Measurements from ENCODE around the gene OR9A2. TPM values are rescaled to one million over a fixed set of nuclear protein-coding genes. Genes with fewer than 3 reads are reported as not detected.

OR9A2 gene
- total RNA-seq, 1 experiment from 2014 or later: not detected

DNA sequence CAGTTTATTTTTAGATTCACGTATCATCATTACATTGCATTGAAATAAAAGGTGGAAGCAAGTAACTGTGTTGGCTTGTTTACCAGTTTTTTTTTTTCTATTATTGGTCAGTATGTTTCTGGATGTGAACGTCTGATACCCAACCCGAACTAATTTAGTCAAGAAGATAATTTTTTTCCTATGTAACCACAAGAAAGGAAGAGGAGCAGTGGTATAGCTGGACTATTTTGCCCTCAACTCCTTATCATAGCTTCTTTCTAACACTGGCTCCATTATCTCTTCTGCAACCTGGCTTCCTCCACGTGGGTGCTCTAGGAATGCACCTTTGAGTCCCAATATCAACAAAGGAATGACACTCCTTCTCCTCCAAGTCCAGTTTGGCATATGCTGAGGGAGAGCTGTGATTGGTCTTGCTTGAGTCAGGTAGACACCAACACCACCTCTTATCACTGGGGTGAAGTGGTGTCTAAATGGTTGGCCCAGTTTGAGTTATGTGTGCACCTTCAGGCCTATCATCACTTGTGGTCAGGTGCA is 29.4 kb downstream of the OR9A2 start:
- CTCF ChIA-PET: interaction anchor here (0.6 to 1.8 kb wide), 3 partner anchors 117 to 291 kb away, joined by 5 to 10 read pairs (median 10); partner anchors contain the start of gene CASP2
- BruUV-seq (replicated peaks): no TSS peak
- TF ChIP-seq, protein P1, sequence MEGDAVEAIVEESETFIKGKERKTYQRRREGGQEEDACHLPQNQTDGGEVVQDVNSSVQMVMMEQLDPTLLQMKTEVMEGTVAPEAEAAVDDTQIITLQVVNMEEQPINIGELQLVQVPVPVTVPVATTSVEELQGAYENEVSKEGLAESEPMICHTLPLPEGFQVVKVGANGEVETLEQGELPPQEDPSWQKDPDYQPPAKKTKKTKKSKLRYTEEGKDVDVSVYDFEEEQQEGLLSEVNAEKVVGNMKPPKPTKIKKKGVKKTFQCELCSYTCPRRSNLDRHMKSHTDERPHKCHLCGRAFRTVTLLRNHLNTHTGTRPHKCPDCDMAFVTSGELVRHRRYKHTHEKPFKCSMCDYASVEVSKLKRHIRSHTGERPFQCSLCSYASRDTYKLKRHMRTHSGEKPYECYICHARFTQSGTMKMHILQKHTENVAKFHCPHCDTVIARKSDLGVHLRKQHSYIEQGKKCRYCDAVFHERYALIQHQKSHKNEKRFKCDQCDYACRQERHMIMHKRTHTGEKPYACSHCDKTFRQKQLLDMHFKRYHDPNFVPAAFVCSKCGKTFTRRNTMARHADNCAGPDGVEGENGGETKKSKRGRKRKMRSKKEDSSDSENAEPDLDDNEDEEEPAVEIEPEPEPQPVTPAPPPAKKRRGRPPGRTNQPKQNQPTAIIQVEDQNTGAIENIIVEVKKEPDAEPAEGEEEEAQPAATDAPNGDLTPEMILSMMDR (IDR thresholded peaks at IDR 0.05; ENCODE audit: insufficient read depth in 1 of 2, low read depth in 1 of 2, low read length in 1 of 2, severe bottlenecking in 1 of 2, unreplicated experiment in 1 of 2): no peak
- H3K4me3 Mint-ChIP-seq (ENCODE audit: unreplicated experiment): no peak overlapping the region
- no peaks in the 10 kb centered on the region for H3K27me3 Mint-ChIP-seq (ENCODE audit: insufficient read depth, unreplicated experiment)
- Histone ChIP-seq H3K36me3 (ENCODE audit: control insufficient read depth, insufficient read depth, low read length) (no peaks in the 10 kb centered on the region), H3K4me1 (peaks cover 13% of the 10 kb centered on the region), H3K9me3 (no peaks in the 10 kb centered on the region), H3K4me3 (ENCODE audit: low read depth, low read length) (no peak overlapping the region), H3K27me3 (replicated peaks; ENCODE audit: control insufficient read depth, insufficient read depth, low read length) (no peaks in the 10 kb centered on the region)
- H3K9me3 Mint-ChIP-seq (ENCODE audit: unreplicated experiment): peaks cover 22% of the 10 kb centered on the region
- H3K36me3 Mint-ChIP-seq (ENCODE audit: insufficient read depth, unreplicated experiment): no peaks in the 10 kb centered on the region
- intact Hi-C loops (cut with micrococcal nuclease; ENCODE audit: unreplicated experiment): no loop called here
- H3K27ac Mint-ChIP-seq (ENCODE audit: unreplicated experiment): no peak overlapping the region
- peaks cover 8% of the 10 kb centered on the region for H3K4me1 Mint-ChIP-seq (ENCODE audit: low read depth, unreplicated experiment)
- POLR2A ChIA-PET: no interaction called here
- DNase-seq: peak; percentile 51 to 65

DNA sequence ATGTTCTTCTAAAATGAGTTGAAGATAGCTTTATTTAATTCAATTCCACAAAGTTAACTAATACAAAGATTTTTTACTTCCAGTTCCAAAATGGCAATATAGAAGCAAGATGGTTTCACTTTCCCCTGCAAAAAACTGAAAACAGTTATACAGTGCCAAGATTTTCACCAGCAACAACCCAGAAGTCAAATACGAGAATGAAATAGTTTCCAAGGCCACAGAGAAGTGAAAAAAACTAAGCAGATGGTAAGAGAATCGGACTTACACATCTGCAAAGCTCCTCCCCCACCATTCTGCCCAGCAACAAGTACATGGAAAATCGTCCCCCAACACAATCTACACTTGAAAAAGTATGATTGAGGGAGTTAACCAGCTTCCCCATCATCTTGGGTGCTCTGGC is 34.5 kb downstream of the OR9A2 start:
- Mint-ChIP-seq H3K27ac (ENCODE audit: unreplicated experiment) (no peak overlapping the region), H3K4me3 (ENCODE audit: unreplicated experiment) (no peak overlapping the region), H3K9me3 (ENCODE audit: unreplicated experiment) (peaks cover 22% of the 10 kb centered on the region), H3K36me3 (ENCODE audit: insufficient read depth, unreplicated experiment) (no peaks in the 10 kb centered on the region), H3K4me1 (ENCODE audit: low read depth, unreplicated experiment) (peaks cover 1% of the 10 kb centered on the region), H3K27me3 (ENCODE audit: insufficient read depth, unreplicated experiment) (no peaks in the 10 kb centered on the region)
- BruUV-seq (replicated peaks): no TSS peak
- CTCF ChIA-PET: no interaction called here
- no peak for DNase-seq
- no peak overlapping the region for H3K4me3 ChIP-seq (ENCODE audit: low read depth, low read length)
- TF ChIP-seq, protein P1 (IDR thresholded peaks at IDR 0.05; ENCODE audit: insufficient read depth in 1 of 2, low read depth in 1 of 2, low read length in 1 of 2, severe bottlenecking in 1 of 2, unreplicated experiment in 1 of 2): no peak
- no peaks in the 10 kb centered on the region for H3K27me3 ChIP-seq (replicated peaks; ENCODE audit: control insufficient read depth, insufficient read depth, low read length)
- intact Hi-C loops (cut with micrococcal nuclease; ENCODE audit: unreplicated experiment): no loop called here
- H3K4me1 ChIP-seq: peaks cover 3% of the 10 kb centered on the region
- no peaks in the 10 kb centered on the region for H3K9me3 ChIP-seq
- POLR2A ChIA-PET: no interaction called here
- no peaks in the 10 kb centered on the region for H3K36me3 ChIP-seq (ENCODE audit: control insufficient read depth, insufficient read depth, low read length)

DNA sequence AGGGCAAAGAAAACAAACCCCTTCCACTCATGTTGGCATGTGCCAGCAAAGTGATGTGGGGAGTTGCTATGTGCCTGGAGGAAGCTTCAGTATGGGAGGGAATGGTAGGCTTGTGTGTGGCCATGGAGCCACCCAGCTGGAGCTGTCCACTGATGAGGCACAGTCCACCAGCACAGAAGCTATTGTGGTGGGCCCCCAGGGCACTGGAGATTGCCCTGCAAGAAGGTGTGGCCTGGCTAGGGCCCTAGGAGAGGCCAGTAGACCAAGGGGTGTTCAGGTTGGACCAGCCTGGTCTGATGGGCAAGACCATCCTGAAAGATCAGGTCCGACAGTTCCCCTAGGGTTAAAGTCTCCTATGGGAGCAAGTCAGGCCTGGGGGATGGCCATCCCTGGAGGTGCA is 42.6 kb downstream of the OR9A2 start:
- peaks cover 11% of the 10 kb centered on the region for H3K27me3 Mint-ChIP-seq (ENCODE audit: insufficient read depth, unreplicated experiment)
- no TSS peak for BruUV-seq (replicated peaks)
- CTCF ChIA-PET: no interaction called here

More for the DNA sequence above, 42.6 kb downstream of the OR9A2 start:
- Histone ChIP-seq H3K4me1 (no peaks in the 10 kb centered on the region), H3K9me3 (no peaks in the 10 kb centered on the region), H3K4me3 (ENCODE audit: low read depth, low read length) (no peak overlapping the region), H3K27me3 (replicated peaks; ENCODE audit: control insufficient read depth, insufficient read depth, low read length) (no peaks in the 10 kb centered on the region), H3K36me3 (ENCODE audit: control insufficient read depth, insufficient read depth, low read length) (no peaks in the 10 kb centered on the region)
- no peak for DNase-seq
- H3K4me3 Mint-ChIP-seq (ENCODE audit: unreplicated experiment): no peak overlapping the region
- POLR2A ChIA-PET: no interaction called here
- TF ChIP-seq, protein P1 (IDR thresholded peaks at IDR 0.05; ENCODE audit: insufficient read depth in 1 of 2, low read depth in 1 of 2, low read length in 1 of 2, severe bottlenecking in 1 of 2, unreplicated experiment in 1 of 2): no peak
- H3K4me1 Mint-ChIP-seq (ENCODE audit: low read depth, unreplicated experiment): no peaks in the 10 kb centered on the region
- intact Hi-C loops (cut with micrococcal nuclease; ENCODE audit: unreplicated experiment): no loop called here
- no peak overlapping the region for H3K27ac Mint-ChIP-seq (ENCODE audit: unreplicated experiment)
- no peaks in the 10 kb centered on the region for H3K36me3 Mint-ChIP-seq (ENCODE audit: insufficient read depth, unreplicated experiment)
- peaks cover 30% of the 10 kb centered on the region for H3K9me3 Mint-ChIP-seq (ENCODE audit: unreplicated experiment)

Measured in Caco-2 (cell line).